Psoas muscle (tissue), 8 donors: ENCODE results near the gene ERICH3. TPM values are rescaled to one million over a fixed set of nuclear protein-coding genes. Genes with fewer than 3 reads are reported as not detected.
"Not testable (repeated sequence)": the region's sequence is repeated elsewhere in the genome, so short reads cannot be mapped to it uniquely, and the experiment has no call there.

Experiments
- ATAC-seq, 4 donors: fragments of 200-7000 bp; cut with Tn5 transposase; one replicate each; pipeline ENCODE4 v1.9.1; 2020; ENCODE audit warnings: moderate library complexity in 3 of 4, mild to moderate bottlenecking in 2 of 4
- DNase-seq, 2 donors: peaks; one replicate each; pipeline ENCODE4 v3.0.0-alpha.2; 2020
- H3K27ac ChIP-seq: fragments of 200-600 bp; one replicate; pipeline ENCODE4 v1.8.0; 2022
- H3K27me3 ChIP-seq, 3 donors: fragments of 200-600 bp in 1 of 3; one replicate each; pipeline versions ENCODE4 v1.6.1 to v1.8.0; 2013 to 2022; ENCODE audit warnings: low read length in 2 of 3, mild to moderate bottlenecking in 2 of 3, moderate library complexity in 1 of 3; ENCODE audit not compliant: insufficient read depth in 3 of 3
- H3K36me3 ChIP-seq, 2 donors: fragments of 200-600 bp in 1 of 2; one replicate each; pipeline versions ENCODE4 v1.6.1 to v1.8.0; 2013 to 2022; ENCODE audit warnings: low read depth in 1 of 2, mild to moderate bottlenecking in 1 of 2, moderate library complexity in 1 of 2; ENCODE audit not compliant: insufficient read depth in 1 of 2
- H3K4me1 ChIP-seq: fragments of 200-600 bp; one replicate; pipeline ENCODE4 v1.8.0; 2022
- H3K4me3 ChIP-seq: fragments of 200-600 bp; one replicate; pipeline ENCODE4 v1.8.0; 2022; ENCODE audit warnings: mild to moderate bottlenecking
- H3K9me3 ChIP-seq: fragments of 200-600 bp; one replicate; pipeline ENCODE4 v1.8.0; 2022
- CTCF ChIP-seq: fragments of 200-600 bp; IDR thresholded peaks from one replicate; pipeline ENCODE4 v1.8.0; 2022; ENCODE audit warnings: antibody characterized with exemption
- WGBS, 3 donors: extraction: QIAGEN DNeasy Blood & Tissue Kit; methylation state at CpG; one replicate each; pipeline versions ENCODE4 v1.1.6 to v1.1.7; 2013; 5-methylcytosine and 5-hydroxymethylcytosine counted together
- intact Hi-C, 2 donors: fragments of 100-400 bp; cut with DNase I; formaldehyde crosslinking; loops; one replicate each; pipeline versions ENCODE4 v1.11.0 to v1.14.2; 2022
- polyA plus RNA-seq, 3 donors: library from polyadenylated mRNA; stranded (reverse); fragments of 200-250 nt; gene quantifications; one replicate each; pipeline ENCODE4 v1.2.3, GENCODE V29; 2013
- total RNA-seq, 4 donors: library from RNA; stranded (reverse); fragmentation: NEBNext Ultra II Directional in 2 of 4; extraction: Animal tissue kit (Norgen Biotek cat#: 25700) in 2 of 4; gene quantifications; one replicate each; pipeline versions ENCODE4 v1.2.1 to v1.2.4, GENCODE V29; 2021 to 2023
- donor health status: healthy with polysubstance abuse.
- donor health status: DM: no; HTN: no; CAD: no; lungs with moderate emphysema.
- donor health status: Bipolar disorder and iron deficiency.
- donor health status: healthy.
- donor health status: DM: yes; HTN: yes; CAD: no.
- donor health status: DM: no; HTN: no; CAD: no.
- donor health status: DM: no; HTN: no; CAD: no.
- donor health status: DM: yes; HTN: yes; CAD: no.

Gene ERICH3
- total and polyA plus RNA-seq, 7 donors, result 0.04 to 0.12 TPM; not detected in 5

DNA sequence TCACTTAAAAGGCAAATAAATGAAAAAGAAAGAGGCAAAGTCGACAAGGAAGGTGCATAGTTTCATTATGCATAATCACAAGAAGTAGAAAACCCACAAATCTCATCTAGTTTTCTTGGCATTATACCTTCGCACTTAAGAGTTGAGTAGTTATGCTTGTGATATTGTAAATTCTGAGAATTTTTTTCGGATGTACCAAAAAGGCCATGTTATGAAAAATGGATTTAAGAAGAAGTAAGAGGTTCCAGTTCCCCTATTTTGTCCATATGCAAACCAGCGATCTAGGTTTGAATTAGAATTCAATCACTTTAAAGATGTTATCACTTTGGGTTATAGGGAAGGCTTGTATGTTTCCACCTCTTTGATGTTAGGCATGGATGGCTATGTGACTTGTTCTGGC lies 7.9 kb upstream of the ERICH3 start:
- Histone ChIP-seq H3K27me3 (no peaks in the 10 kb centered on the region), H3K9me3 (no peaks in the 10 kb centered on the region), H3K4me3 (no peak overlapping the region), H3K4me1 (no peaks in the 10 kb centered on the region), H3K36me3 (no peaks in the 10 kb centered on the region), H3K27ac (no peak overlapping the region)
- whole genome bisulfite sequencing, 3 donors, result 86 to 87% (median 86%) methylated on average over 4 of the region's 4 CpGs
- intact Hi-C loops, result no loop called here
- no peak for DNase-seq
- ATAC-seq, result no peak
- TF ChIP-seq CTCF, result no peak

GRCh38 chr1:74681001-74681400 lies 7.4 kb upstream of the ERICH3 start:
- H3K4me1 ChIP-seq, result no peaks in the 10 kb centered on the region
- ATAC-seq, result no peak
- no peak overlapping the region for H3K27ac ChIP-seq
- no peaks in the 10 kb centered on the region for H3K27me3 ChIP-seq
- no peak for TF ChIP-seq CTCF
- no peaks in the 10 kb centered on the region for H3K9me3 ChIP-seq
- H3K4me3 ChIP-seq, result no peak overlapping the region
- H3K36me3 ChIP-seq, result no peaks in the 10 kb centered on the region
- intact Hi-C loops, result no loop called here
- no peak for DNase-seq
- 4 to 13% (median 9%) methylated on average over 3 of the region's 3 CpGs for WGBS, 3 donors

- Histone ChIP-seq H3K36me3 (no peaks in the 10 kb centered on the region), H3K4me3 (no peak overlapping the region), H3K9me3 (no peaks in the 10 kb centered on the region), H3K4me1 (no peaks in the 10 kb centered on the region), H3K27ac (no peak overlapping the region), H3K27me3 (no peaks in the 10 kb centered on the region)
- DNase-seq, result no peak
- no peak for ATAC-seq
- TF ChIP-seq CTCF, result no peak
- 93 to 100% (median 98%) methylated on average over 2 of the region's 2 CpGs for WGBS, 3 donors
- intact Hi-C loops, result no loop called here
Measured at GRCh38 chr1:74679811-74680210, 6.2 kb upstream of the ERICH3 start.

DNA sequence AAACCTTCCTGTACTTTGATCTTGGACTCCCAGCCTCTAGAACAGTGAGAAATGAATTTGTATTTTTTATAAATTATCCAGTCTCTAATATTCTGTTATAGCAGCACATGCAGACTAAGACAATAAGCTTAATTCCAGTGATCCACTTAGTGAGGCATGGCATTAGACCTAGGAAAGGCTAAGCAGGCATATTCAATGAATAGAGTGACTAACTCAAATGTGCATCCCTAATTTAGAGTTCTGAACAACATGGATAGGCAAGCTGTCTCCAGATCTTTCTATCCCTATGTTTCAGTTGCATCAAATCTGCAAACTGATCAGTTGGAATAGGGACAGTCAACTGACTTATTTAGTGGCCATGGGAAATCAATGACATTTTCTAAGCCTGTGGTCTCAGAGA lies 4.3 kb upstream of the ERICH3 start:
- no peak for TF ChIP-seq CTCF
- H3K4me3 ChIP-seq, result no peak overlapping the region
- ATAC-seq (no peak), DNase-seq (no peak)
- intact Hi-C loops, result no loop called here
- H3K27me3 ChIP-seq, result peaks cover 0 to 14% (median 3%) of the 10 kb centered on the region in 3 donors
- no peaks in the 10 kb centered on the region for H3K4me1 ChIP-seq
- no peak overlapping the region for H3K27ac ChIP-seq
- H3K9me3 ChIP-seq, result no peaks in the 10 kb centered on the region
- H3K36me3 ChIP-seq, result no peaks in the 10 kb centered on the region

GRCh38 chr1:74674278-74675048 lies 871 bp upstream of the ERICH3 start:
- H3K27ac ChIP-seq, result no peak overlapping the region
- WGBS, 3 donors, result 57 to 66% (median 64%) methylated on average over 6 of the region's 6 CpGs
- no peaks in the 10 kb centered on the region for H3K4me1 ChIP-seq
- no peaks in the 10 kb centered on the region for H3K9me3 ChIP-seq
- TF ChIP-seq CTCF, result no peak
- peaks cover 0 to 25% (median 3%) of the 10 kb centered on the region in 3 donors for H3K27me3 ChIP-seq
- H3K36me3 ChIP-seq, result no peaks in the 10 kb centered on the region
- intact Hi-C loops, result no loop called here
- no peak overlapping the region for H3K4me3 ChIP-seq
- DNase-seq, result no peak
- no peak for ATAC-seq

GRCh38 chr1:74670866-74671265 lies 2.7 kb downstream of the ERICH3 start:
- H3K4me3 ChIP-seq, H3K36me3 ChIP-seq, intact Hi-C loops, ATAC-seq, H3K27ac ChIP-seq, DNase-seq, H3K9me3 ChIP-seq, H3K4me1 ChIP-seq: not testable (repeated sequence)
- 79 to 83% (median 80%) methylated on average over 3 of the region's 3 CpGs for WGBS, 3 donors
- peaks cover 0 to 25% (median 3%) of the 10 kb centered on the region in 3 donors for H3K27me3 ChIP-seq
